H7 (cell line): ENCODE results near the gene TCF20. TPM values are rescaled to one million over a fixed set of nuclear protein-coding genes. Genes with fewer than 3 reads are reported as not detected.

ENCODE experiments used
- DNase-seq: peaks from one replicate; pipeline ENCODE4 v3.0.0; 2012
- H3K27me3 ChIP-seq: 2 replicates; pipeline ENCODE4 v1.6.0; 2011; ENCODE audit warnings: mild to moderate bottlenecking, low read length; ENCODE audit not compliant: control insufficient read depth, insufficient read depth
- H3K36me3 ChIP-seq: replicated peaks from 2 replicates; pipeline ENCODE4 v1.5.1; 2011; ENCODE audit warnings: low read length; ENCODE audit not compliant: control insufficient read depth, insufficient read depth
- H3K4me3 ChIP-seq: 2 replicates; pipeline ENCODE4 v1.5.1; 2011; ENCODE audit warnings: low read depth, mild to moderate bottlenecking, control low read depth, low read length, moderate library complexity; ENCODE audit not compliant: insufficient read depth
- total RNA-seq: library from RNA; depleted of rRNA; stranded (reverse); fragments of >200 nt; shearing (Covaris generic); gene quantifications from 2 replicates; pipeline ENCODE4 v1.2.3, GENCODE V29; 2014; rRNA removed

TCF20 gene
- total RNA-seq, 1 experiment from 2014 or later: 39.8 TPM

- Histone ChIP-seq H3K27me3 (no peaks in the 10 kb centered on the region), H3K4me3 (no peak overlapping the region), H3K36me3 (no peaks in the 10 kb centered on the region)
- no peak for DNase-seq
Measured at GRCh38 chr22:42243802-42244060, 26.7 kb downstream of the TCF20 start.

DNA sequence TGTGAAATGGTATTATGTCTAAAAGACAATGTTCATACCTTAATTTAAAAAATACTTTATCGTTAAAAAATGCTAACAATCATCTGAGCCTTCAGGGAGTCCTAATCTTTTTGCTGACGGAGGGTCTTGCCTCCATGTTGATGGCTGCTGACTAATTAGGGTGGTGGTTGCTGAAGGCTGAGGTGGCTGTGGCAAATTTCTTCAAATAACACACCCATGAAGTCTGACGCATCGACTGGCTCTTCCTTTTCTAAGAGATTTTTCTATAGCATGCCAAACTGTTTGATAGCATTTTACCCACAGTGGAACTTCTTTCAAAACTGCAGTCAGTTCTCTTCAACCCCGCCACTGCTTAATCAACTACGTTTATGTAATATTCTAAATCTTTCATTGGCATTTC lies 33.6 kb downstream of the TCF20 start:
- Histone ChIP-seq H3K27me3 (no peaks in the 10 kb centered on the region), H3K36me3 (no peaks in the 10 kb centered on the region), H3K4me3 (no peak overlapping the region)
- no peak for DNase-seq

- no peaks in the 10 kb centered on the region for H3K36me3 ChIP-seq
- no peaks in the 10 kb centered on the region for H3K27me3 ChIP-seq
- no peak for DNase-seq
- no peak overlapping the region for H3K4me3 ChIP-seq
Measured at GRCh38 chr22:42236268-42236667, 34.2 kb downstream of the TCF20 start.

DNA sequence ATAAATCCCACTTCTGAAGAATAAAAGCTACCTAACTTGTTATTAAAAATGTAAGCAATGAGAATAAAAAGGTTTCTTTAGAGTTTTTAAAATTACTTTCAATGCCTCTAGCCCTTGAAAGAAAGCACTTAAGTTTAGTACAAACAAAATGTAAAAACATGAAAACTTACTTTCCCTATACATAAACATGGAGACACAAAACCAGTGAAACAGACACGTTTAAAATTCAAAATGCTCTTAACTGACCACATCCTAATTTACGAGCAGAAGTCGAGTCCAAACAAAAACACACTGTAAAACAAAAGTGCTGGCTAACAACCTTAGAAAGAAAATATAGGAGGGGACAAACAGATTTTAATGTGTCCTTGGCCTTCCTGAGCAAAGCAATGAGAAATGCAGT lies 36.6 kb downstream of the TCF20 start:
- Histone ChIP-seq H3K36me3 (no peaks in the 10 kb centered on the region), H3K4me3 (no peak overlapping the region), H3K27me3 (no peaks in the 10 kb centered on the region)
- DNase-seq: no peak

- Histone ChIP-seq H3K4me3 (no peak overlapping the region), H3K27me3 (no peaks in the 10 kb centered on the region), H3K36me3 (no peaks in the 10 kb centered on the region)
- no peak for DNase-seq
Measured at GRCh38 chr22:42231929-42232328, 38.5 kb downstream of the TCF20 start.

DNA sequence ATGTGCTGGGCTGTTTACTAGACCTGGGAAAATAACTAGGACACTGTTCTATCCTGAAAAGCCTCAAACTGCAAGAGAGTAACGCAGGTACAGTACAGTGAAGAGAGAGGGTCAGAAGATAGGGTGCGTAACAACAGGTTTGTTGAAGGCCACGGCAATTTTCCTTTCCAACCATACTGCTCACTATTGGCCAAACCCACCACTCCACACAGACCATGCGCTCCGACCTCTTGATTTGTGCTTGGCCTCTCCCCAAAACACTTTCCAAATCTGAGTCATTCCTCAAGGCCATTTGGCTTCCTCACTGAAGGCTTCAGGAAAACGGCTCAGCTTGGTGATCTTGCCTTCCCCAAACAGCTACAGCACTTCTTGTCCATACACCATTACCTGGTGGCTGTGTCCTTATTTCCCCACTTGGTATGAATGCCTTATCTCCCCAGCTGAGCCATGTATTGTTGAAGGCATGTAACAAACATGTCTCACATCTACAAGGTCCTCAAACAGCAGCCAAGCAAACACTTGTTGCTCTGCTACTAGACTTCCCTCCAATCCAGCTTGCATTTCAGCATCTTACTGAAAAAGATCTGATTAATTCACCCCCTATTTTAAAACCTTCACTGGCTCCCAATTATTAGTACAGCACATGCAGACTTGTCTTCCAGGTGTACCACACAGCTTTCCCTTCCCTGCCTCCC lies 40.9 kb downstream of the TCF20 start:
- no peak for DNase-seq
- H3K36me3 ChIP-seq: no peaks in the 10 kb centered on the region
- no peak overlapping the region for H3K4me3 ChIP-seq
- no peaks in the 10 kb centered on the region for H3K27me3 ChIP-seq

- DNase-seq: no peak
- H3K4me3 ChIP-seq: no peak overlapping the region
- no peaks in the 10 kb centered on the region for H3K36me3 ChIP-seq
- H3K27me3 ChIP-seq: no peaks in the 10 kb centered on the region
Measured at GRCh38 chr22:42228483-42228882, 42.0 kb downstream of the TCF20 start.

DNA sequence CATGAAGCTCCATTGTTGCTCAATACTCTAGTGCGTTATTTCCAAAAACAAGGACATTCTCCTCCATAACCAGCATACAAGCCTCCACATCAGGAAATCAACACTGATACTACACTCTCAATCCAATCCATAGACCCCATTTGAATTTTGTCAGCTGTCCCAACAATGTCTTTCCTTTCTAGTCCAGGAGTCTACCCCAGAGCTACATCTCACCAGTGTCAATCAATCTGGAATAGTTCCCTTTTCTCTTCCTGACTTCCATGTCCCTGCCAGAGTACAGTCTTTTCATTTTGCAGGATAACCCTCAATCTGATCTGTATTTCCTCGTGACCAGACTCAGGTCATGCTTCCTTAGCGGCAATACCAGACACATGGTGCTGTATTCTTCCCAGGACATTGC lies 43.0 kb downstream of the TCF20 start:
- Histone ChIP-seq H3K36me3 (no peaks in the 10 kb centered on the region), H3K27me3 (no peaks in the 10 kb centered on the region), H3K4me3 (no peak overlapping the region)
- DNase-seq: no peak

DNA sequence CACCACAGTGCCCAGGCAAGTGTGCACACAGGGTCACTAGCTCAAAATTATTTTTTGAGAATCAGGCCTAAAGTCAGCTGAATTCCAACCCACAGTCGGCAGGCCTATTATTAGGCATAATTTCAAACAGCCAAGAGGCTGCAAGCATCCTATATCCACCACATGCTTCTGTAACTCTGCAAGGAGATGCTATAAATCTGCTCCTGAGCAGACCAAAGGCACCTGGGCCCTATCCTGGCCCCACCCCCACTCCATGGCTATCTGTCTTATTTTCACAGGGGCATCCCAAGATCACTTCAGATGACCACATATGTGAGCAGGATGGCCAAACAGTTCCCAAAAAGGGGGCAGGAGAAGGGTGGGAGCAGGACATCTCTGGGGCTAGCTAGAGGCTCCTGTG lies 44.6 kb downstream of the TCF20 start:
- Histone ChIP-seq H3K27me3 (no peaks in the 10 kb centered on the region), H3K4me3 (no peak overlapping the region), H3K36me3 (no peaks in the 10 kb centered on the region)
- no peak for DNase-seq

- Histone ChIP-seq H3K4me3 (no peak overlapping the region), H3K36me3 (no peaks in the 10 kb centered on the region), H3K27me3 (no peaks in the 10 kb centered on the region)
- DNase-seq: no peak
Measured at GRCh38 chr22:42222140-42222539, 48.3 kb downstream of the TCF20 start.

Other genes starting within 250 kb of the TCF20 start
- 30.9 and 44.5 TPM in 2 replicates for gene NAGA, start 199.8 kb downstream of the TCF20 start, total RNA-seq
- 10.3 and 11.5 TPM in 2 replicates for gene PHETA2, start 196.4 kb downstream of the TCF20 start, total RNA-seq
- 5.6 and 11.4 TPM in 2 replicates for gene SMDT1, start 191.0 kb downstream of the TCF20 start, total RNA-seq
- 62.3 and 65.0 TPM in 2 replicates for gene NDUFA6, start 179.9 kb downstream of the TCF20 start, total RNA-seq
- 1.0 and 1.4 TPM in 2 replicates for gene CYP2D6, start 139.8 kb downstream of the TCF20 start, total RNA-seq
- gene NFAM1, start 161.8 kb upstream of the TCF20 start, total RNA-seq: 0.48 and 0.69 TPM in 2 replicates
- gene RRP7A, start 249.1 kb upstream of the TCF20 start, total RNA-seq: 33.1 and 39.3 TPM in 2 replicates